RWPE2 (cell line): Measurements from ENCODE around the gene ARHGAP30.

Experiments
- ATAC-seq: fragments of 200-7000 bp; cut with Tn5 transposase; 3 replicates; pipeline ENCODE4 v1.9.1; 2021; ENCODE audit warnings: low read depth
- DNase-seq: peaks from one replicate; pipeline ENCODE4 v3.0.0-alpha.2; 2020; ENCODE audit warnings: low spot score
- H3K27ac ChIP-seq: fragments of 450-650 bp; 2 replicates; pipeline ENCODE4 v1.5.1; 2017; ENCODE audit warnings: mild to moderate bottlenecking; ENCODE audit not compliant: poor library complexity, severe bottlenecking
- H3K27me3 ChIP-seq: fragments of 250-450 bp; sonication (Bioruptor Pico); 2 replicates; pipeline ENCODE4 v1.5.1; 2021; ENCODE audit warnings: mild to moderate bottlenecking, moderate library complexity; ENCODE audit not compliant: insufficient read depth, poor library complexity, severe bottlenecking
- H3K36me3 ChIP-seq: fragments of 250-450 bp; sonication (Bioruptor Pico); 2 replicates; pipeline ENCODE4 v1.5.1; 2020; ENCODE audit warnings: low read depth, mild to moderate bottlenecking, moderate library complexity
- H3K4me1 ChIP-seq: fragments of 250-450 bp; sonication (Bioruptor Pico); 2 replicates; pipeline ENCODE4 v1.5.1; 2021; ENCODE audit warnings: mild to moderate bottlenecking, moderate library complexity; ENCODE audit not compliant: insufficient read depth, poor library complexity, severe bottlenecking
- H3K4me3 ChIP-seq: fragments of 250-450 bp; sonication (Bioruptor Pico); 2 replicates; pipeline ENCODE4 v1.5.1; 2021; ENCODE audit warnings: mild to moderate bottlenecking, moderate library complexity; ENCODE audit not compliant: severe bottlenecking
- H3K9me3 ChIP-seq: fragments of 250-450 bp; sonication (Bioruptor Pico); 2 replicates; pipeline ENCODE4 v1.5.1; 2021; ENCODE audit warnings: mild to moderate bottlenecking, moderate library complexity; ENCODE audit not compliant: severe bottlenecking
- CTCF ChIP-seq: fragments of 450-650 bp; IDR thresholded peaks from one replicate; pipeline ENCODE4 v1.5.1; 2017; ENCODE audit warnings: mild to moderate bottlenecking, moderate library complexity; ENCODE audit not compliant: poor library complexity, severe bottlenecking

ARHGAP30 gene

GRCh38 chr1:161090617-161091016 lies 20.9 kb upstream of the ARHGAP30 start:
- no peak for TF ChIP-seq CTCF
- H3K27me3 ChIP-seq, result no peaks in the 10 kb centered on the region
- no peak overlapping the region for H3K4me3 ChIP-seq
- ATAC-seq (no peak), DNase-seq (no peak)
- H3K36me3 ChIP-seq, result no peaks in the 10 kb centered on the region
- no peak overlapping the region for H3K27ac ChIP-seq
- no peaks in the 10 kb centered on the region for H3K9me3 ChIP-seq
- peaks cover 31% of the 10 kb centered on the region for H3K4me1 ChIP-seq

- Histone ChIP-seq H3K27me3 (no peaks in the 10 kb centered on the region), H3K4me1 (peaks cover 31% of the 10 kb centered on the region), H3K9me3 (no peaks in the 10 kb centered on the region), H3K4me3 (no peak overlapping the region), H3K27ac (no peak overlapping the region), H3K36me3 (no peaks in the 10 kb centered on the region)
- ATAC-seq (no peak), DNase-seq (no peak)
- no peak for TF ChIP-seq CTCF
Measured at GRCh38 chr1:161089938-161090337, 20.2 kb upstream of the ARHGAP30 start.

- H3K27ac ChIP-seq, result no peak within 1 kb of the TSS
- DNase-seq (no peak), ATAC-seq (peak; percentile 30; the same call in 1 of the 3 replicates)
- H3K4me1 ChIP-seq, result peaks cover 35% of the 10 kb centered on the region
- H3K36me3 ChIP-seq, result no peaks in the 10 kb centered on the region
- TF ChIP-seq CTCF, result no peak
- H3K4me3 ChIP-seq, result no peak within 1 kb of the TSS
- H3K27me3 ChIP-seq, result no peaks in the 10 kb centered on the region
- no peaks in the 10 kb centered on the region for H3K9me3 ChIP-seq
Measured at GRCh38 chr1:161089251-161089924, 19.7 kb upstream of the ARHGAP30 start, which contains the start of gene NECTIN4. NECTIN4 (minus strand) TSS chr1:161089558; CDS start chr1:161089296, 262 bp downstream.

GRCh38 chr1:161088587-161089110 lies 19.0 kb upstream of the ARHGAP30 start:
- Histone ChIP-seq H3K4me3 (no peak overlapping the region), H3K36me3 (no peaks in the 10 kb centered on the region), H3K4me1 (peaks cover 43% of the 10 kb centered on the region), H3K27me3 (no peaks in the 10 kb centered on the region), H3K27ac (no peak overlapping the region), H3K9me3 (no peaks in the 10 kb centered on the region)
- peak; percentile 68 for ATAC-seq
- TF ChIP-seq CTCF, result no peak
- DNase-seq, result no peak

- DNase-seq (no peak), ATAC-seq (no peak)
- Histone ChIP-seq H3K27me3 (no peaks in the 10 kb centered on the region), H3K4me3 (no peak overlapping the region), H3K9me3 (no peaks in the 10 kb centered on the region), H3K27ac (no peak overlapping the region), H3K4me1 (peaks cover 41% of the 10 kb centered on the region), H3K36me3 (no peaks in the 10 kb centered on the region)
- TF ChIP-seq CTCF, result no peak
Measured at GRCh38 chr1:161086457-161086856, 16.8 kb upstream of the ARHGAP30 start.
